SK-N-SH treated with all-trans-retinoic acid at 6 μM for 48 hours (cell line): ENCODE results near the gene ZNF124.
"Not testable (repeated sequence)": the region's sequence is repeated elsewhere in the genome, so short reads cannot be mapped to it uniquely, and the experiment has no call there.

ENCODE experiments used
- ATAC-seq: fragments of 200-7000 bp; cut with Tn5 transposase; 3 replicates; pipeline ENCODE4 v1.9.1; 2020; ENCODE audit warnings: mild to moderate bottlenecking, moderate library complexity
- ARNTL ChIP-seq: fragments of 450-650 bp; formaldehyde crosslinking; IDR thresholded peaks from 2 replicates; pipeline ENCODE4 v1.5.0; 2020; ENCODE audit warnings: low read depth, mild to moderate bottlenecking, moderate library complexity, borderline replicate concordance
- BACH2 ChIP-seq: fragments of 250-450 bp; sonication (Bioruptor Pico); IDR thresholded peaks from 2 replicates; pipeline ENCODE4 v1.9.0; 2021; ENCODE audit warnings: mild to moderate bottlenecking, borderline replicate concordance
- CSDC2 ChIP-seq: fragments of 250-450 bp; sonication (Bioruptor Pico); IDR thresholded peaks from 2 replicates; pipeline ENCODE4 v1.5.0; 2020; ENCODE audit warnings: mild to moderate bottlenecking, moderate library complexity
- ESRRG ChIP-seq: fragments of 250-450 bp; sonication (Bioruptor Pico); IDR thresholded peaks from 2 replicates; pipeline ENCODE4 v1.6.1; 2021; ENCODE audit warnings: mild to moderate bottlenecking
- ISL1 ChIP-seq: fragments of 250-450 bp; sonication (Bioruptor Pico); IDR thresholded peaks from 2 replicates; pipeline ENCODE4 v2.1.2; 2022; ENCODE audit warnings: mild to moderate bottlenecking, moderate library complexity
- OSR1 ChIP-seq: fragments of 250-450 bp; sonication (Bioruptor Pico); IDR thresholded peaks from 2 replicates; pipeline ENCODE4 v1.8.0; 2022; ENCODE audit warnings: moderate library complexity, mild to moderate bottlenecking, inconsistent platforms
- PPARA ChIP-seq: fragments of 250-450 bp; sonication (Bioruptor Pico); IDR thresholded peaks from 2 replicates; pipeline ENCODE4 v1.5.0; 2020; ENCODE audit warnings: mild to moderate bottlenecking, borderline replicate concordance
- RARB ChIP-seq: fragments of 250-450 bp; sonication (Bioruptor Pico); IDR thresholded peaks from 2 replicates; pipeline ENCODE4 v1.8.0; 2021; ENCODE audit warnings: mild to moderate bottlenecking, moderate library complexity
- SNAI2 ChIP-seq: fragments of 250-450 bp; sonication (Bioruptor Pico); IDR thresholded peaks from 2 replicates; pipeline ENCODE4 v1.5.0; 2020; ENCODE audit warnings: mild to moderate bottlenecking, moderate library complexity
- TCF4 ChIP-seq: fragments of 250-450 bp; sonication (Bioruptor Pico); IDR thresholded peaks from 2 replicates; pipeline ENCODE4 v1.8.0; 2021; ENCODE audit warnings: mild to moderate bottlenecking, moderate library complexity, borderline replicate concordance
- TOX ChIP-seq: fragments of 250-450 bp; sonication (Bioruptor Pico); IDR thresholded peaks from 2 replicates; pipeline ENCODE4 v1.8.0; 2021; ENCODE audit warnings: mild to moderate bottlenecking, moderate library complexity, borderline replicate concordance
- ZFP3 ChIP-seq: fragments of 250-450 bp; sonication (Bioruptor Pico); IDR thresholded peaks from 2 replicates; pipeline ENCODE4 v1.5.0; 2020; ENCODE audit warnings: mild to moderate bottlenecking, moderate library complexity
- ZFP30 ChIP-seq: fragments of 450-650 bp; formaldehyde crosslinking; IDR thresholded peaks from 2 replicates; pipeline ENCODE4 v1.5.0; 2022; ENCODE audit warnings: mild to moderate bottlenecking, moderate library complexity
- ZNF565 ChIP-seq: fragments of 450-650 bp; formaldehyde crosslinking; conservative IDR thresholded peaks from 2 replicates; pipeline ENCODE4 v1.5.0; 2020; ENCODE audit warnings: low read depth, mild to moderate bottlenecking, moderate library complexity
- ZNF70 ChIP-seq: fragments of 450-650 bp; formaldehyde crosslinking; IDR thresholded peaks from 2 replicates; pipeline ENCODE4 v1.5.0; 2020; ENCODE audit warnings: mild to moderate bottlenecking, moderate library complexity
- ZNF8 ChIP-seq: fragments of 450-650 bp; formaldehyde crosslinking; IDR thresholded peaks from 2 replicates; pipeline ENCODE4 v1.5.0; 2020; ENCODE audit warnings: mild to moderate bottlenecking, moderate library complexity
- TF ChIP-seq, protein P1 (sequence below): fragments of 250-450 bp; sonication (Bioruptor Pico); IDR thresholded peaks from 2 replicates; pipeline ENCODE4 v1.8.0; 2021; ENCODE audit warnings: low read depth, mild to moderate bottlenecking, moderate library complexity, borderline replicate concordance
- TF ChIP-seq, protein P2 (sequence below): fragments of 250-450 bp; sonication (Bioruptor Pico); IDR thresholded peaks from 2 replicates; pipeline ENCODE4 v1.5.1; 2021; ENCODE audit warnings: mild to moderate bottlenecking, moderate library complexity
- TF ChIP-seq, protein P3 (sequence below): fragments of 250-450 bp; sonication (Bioruptor Pico); IDR thresholded peaks from 2 replicates; pipeline ENCODE4 v1.5.0; 2020; ENCODE audit warnings: mild to moderate bottlenecking, moderate library complexity

Gene ZNF124

DNA sequence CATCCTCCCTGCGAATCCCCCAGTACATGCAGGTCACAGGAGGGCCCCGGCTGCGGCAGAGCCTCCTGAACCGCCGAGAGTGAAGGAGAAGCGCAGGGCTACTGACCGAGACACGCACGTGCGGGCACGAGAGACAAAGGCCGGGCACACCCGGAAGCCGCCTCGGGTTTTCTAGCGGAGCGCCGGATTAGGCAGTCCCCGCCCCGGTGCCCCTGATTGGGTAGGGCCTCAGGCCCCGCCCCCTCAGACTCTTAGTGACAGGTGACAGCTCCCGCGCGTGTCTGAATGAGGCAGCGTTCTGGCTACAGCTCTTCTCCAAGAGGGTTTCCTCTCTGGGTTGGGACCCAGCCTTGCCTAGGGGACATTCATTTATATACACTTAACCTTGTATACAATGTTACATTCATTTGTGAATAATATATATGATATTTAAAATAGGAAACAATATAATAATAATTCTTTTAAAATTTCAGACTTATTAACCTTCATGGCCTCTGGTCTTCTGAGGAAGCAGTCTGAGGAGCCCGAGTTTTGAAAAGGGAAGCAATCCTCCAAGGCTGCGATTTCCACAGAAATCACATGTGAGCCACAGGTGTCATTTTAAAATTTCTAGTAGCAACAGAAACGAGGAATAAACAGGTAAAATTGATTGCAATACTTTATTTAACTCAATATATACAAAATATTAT lies at the start of gene ZNF124:
Gene ZNF124, minus strand, starts transcription at position 146 of the 689 bp plus-strand sequence. Its CDS starts 143 bp downstream, at position 3.
- peak; percentile 98 for ATAC-seq

DNA sequence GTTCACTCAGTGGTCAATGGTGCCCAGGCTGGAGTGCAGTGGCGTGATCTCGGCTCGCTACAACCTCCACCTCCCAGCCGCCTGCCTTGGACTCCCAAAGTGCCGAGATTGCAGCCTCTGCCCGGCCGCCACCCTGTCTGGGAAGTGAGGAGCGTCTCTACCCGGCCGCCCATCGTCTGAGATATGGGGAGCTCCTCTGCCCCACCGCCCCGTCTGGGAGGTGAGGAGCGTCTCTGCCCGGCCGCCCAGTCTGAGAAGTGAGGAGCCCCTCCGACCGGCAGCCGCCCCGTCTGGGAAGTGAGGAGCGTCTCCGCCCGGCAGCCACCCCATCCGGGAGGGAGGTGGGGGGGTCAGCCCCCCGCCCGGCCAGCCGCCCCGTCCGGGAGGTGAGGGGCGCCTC lies 48.5 kb upstream of the ZNF124 start:
- not testable (repeated sequence) for ATAC-seq

DNA sequence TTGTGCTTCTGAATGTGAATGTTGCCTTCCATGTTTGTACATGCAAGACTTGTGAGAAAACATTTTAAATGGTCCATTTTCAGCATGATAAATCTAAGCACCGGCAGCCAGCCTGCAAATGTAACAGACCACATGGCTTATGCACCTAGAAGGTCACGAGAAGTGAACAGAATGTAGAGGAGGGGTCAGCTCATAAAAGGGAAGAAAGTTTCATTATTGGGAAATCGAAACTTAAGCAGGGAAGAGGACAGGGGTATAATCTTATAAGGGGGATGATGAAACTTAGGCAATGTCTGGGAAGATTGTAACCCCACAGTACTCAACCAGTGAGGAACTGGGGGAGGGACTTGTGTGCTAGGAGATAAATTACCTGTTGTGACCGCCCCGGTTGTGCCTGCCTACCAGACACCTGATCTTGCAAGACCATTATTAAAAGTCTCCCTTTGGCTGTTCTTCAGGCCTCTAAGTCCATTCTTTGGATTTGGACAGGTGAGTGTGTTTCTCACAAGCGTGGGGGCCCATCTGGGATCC lies 46.4 kb upstream of the ZNF124 start:
- no peak for ATAC-seq
- TF ChIP-seq ISL1 (no peak), ZNF8 (CRISPR knock-in tag) (no peak), TCF4 (CRISPR knock-in tag) (no peak)
- TF ChIP-seq, protein P1, sequence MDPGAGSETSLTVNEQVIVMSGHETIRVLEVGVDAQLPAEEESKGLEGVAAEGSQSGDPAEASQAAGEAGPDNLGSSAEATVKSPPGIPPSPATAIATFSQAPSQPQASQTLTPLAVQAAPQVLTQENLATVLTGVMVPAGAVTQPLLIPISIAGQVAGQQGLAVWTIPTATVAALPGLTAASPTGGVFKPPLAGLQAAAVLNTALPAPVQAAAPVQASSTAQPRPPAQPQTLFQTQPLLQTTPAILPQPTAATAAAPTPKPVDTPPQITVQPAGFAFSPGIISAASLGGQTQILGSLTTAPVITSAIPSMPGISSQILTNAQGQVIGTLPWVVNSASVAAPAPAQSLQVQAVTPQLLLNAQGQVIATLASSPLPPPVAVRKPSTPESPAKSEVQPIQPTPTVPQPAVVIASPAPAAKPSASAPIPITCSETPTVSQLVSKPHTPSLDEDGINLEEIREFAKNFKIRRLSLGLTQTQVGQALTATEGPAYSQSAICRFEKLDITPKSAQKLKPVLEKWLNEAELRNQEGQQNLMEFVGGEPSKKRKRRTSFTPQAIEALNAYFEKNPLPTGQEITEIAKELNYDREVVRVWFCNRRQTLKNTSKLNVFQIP (CRISPR knock-in tag), result no peak

DNA sequence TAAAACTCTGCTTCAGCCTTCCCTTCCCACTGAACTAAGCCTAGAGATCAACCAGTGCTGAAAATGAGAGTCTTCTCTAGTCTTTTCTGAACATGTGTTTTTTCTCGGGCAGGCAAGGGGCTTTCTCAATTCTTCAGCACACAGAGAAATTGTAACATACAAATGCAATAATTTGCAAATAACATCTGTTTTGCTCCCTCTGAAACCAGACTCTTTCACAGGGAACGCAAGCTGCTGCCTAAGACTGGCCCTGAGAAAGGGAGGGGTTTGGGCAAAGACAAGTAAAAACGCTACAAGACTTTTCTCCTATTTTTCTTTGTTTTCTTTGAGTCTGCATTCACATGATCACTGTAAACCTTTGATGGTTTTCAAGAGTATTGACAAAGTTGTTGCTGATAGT lies 44.4 kb upstream of the ZNF124 start:
- no peak for ATAC-seq
- no peak for TF ChIP-seq ESRRG (CRISPR knock-in tag)
- TF ChIP-seq, protein P2, sequence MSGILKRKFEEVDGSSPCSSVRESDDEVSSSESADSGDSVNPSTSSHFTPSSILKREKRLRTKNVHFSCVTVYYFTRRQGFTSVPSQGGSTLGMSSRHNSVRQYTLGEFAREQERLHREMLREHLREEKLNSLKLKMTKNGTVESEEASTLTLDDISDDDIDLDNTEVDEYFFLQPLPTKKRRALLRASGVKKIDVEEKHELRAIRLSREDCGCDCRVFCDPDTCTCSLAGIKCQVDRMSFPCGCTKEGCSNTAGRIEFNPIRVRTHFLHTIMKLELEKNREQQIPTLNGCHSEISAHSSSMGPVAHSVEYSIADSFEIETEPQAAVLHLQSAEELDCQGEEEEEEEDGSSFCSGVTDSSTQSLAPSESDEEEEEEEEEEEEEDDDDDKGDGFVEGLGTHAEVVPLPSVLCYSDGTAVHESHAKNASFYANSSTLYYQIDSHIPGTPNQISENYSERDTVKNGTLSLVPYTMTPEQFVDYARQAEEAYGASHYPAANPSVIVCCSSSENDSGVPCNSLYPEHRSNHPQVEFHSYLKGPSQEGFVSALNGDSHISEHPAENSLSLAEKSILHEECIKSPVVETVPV, result no peak
- no peak for TF ChIP-seq ARNTL (CRISPR knock-in tag)
- TF ChIP-seq SNAI2 (CRISPR knock-in tag), result no peak
- no peak for TF ChIP-seq PPARA
- TF ChIP-seq TOX, result no peak
- TF ChIP-seq CSDC2 (CRISPR knock-in tag), result no peak
- no peak for TF ChIP-seq BACH2 (CRISPR knock-in tag)
- TF ChIP-seq ZNF8 (CRISPR knock-in tag), result no peak
- TF ChIP-seq, all 23 proteins: peak for 0

DNA sequence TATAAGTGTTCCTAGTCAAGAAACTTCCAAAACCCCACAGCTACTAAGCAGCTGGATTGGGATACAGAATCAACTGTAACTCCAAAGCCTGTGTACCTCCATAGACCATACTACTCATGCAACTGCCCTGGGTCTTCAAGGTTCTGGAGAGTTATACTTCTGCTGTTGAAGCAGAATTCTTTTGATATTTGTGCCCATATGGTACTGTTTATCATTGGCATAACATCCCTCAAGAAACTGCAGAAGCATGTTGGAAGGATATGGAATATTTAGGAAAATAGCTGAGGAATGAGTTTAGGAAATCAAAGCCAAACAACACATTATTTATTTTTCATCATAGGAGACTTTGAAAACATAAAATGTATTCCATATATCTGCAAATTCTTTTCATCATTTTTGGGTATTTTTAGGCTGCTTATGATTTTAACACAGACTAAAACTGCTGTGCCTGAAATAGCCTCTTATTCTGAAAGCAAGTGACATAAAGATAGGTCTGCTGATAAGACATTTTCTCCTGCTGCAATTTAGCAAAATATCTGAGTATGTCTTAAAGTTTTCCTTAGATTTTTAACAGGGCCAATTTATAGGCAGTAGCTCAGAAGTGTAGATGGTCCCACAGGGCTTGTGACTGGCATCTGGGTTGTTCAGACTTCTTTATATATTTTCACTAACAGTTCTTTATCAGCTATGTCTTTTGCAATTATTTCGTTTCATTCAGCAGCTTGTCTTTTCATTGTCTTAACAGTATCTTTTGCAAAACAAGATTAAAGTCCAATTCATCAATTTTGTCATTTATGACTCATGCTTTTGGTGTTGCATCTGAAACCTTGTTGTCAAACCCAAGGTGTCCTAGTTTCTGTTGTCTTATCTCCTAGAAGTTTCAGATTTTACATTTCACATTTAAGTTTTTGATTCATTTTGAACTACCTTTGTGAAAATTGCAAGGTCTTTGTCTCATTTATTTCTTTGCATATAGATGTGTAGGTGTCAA lies 41.1 kb upstream of the ZNF124 start:
- no peak for ATAC-seq
- TF ChIP-seq ZFP30 (CRISPR knock-in tag), result no peak
- TF ChIP-seq, protein P2, result no peak
- TF ChIP-seq CSDC2 (CRISPR knock-in tag), result no peak

DNA sequence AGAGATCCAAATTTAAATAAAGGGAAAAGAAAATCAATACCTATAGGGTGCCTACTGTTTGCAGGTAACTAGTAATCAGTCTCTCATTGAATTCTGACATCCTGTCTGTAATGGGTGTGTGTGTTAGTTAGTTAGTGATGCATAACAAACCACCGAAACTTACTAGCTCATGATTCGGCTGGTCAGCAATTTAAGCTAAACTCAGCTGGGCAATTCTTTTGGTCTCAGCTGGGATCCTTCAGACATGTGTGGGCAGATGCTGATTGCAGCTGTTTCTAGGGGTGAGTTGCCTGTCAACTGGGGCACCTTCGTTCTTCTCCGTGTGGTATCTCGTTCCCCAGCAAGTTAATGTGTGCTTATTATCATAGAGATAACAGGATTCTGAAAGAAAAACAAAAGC lies 40.2 kb upstream of the ZNF124 start:
- ATAC-seq, result no peak
- TF ChIP-seq, protein P3, sequence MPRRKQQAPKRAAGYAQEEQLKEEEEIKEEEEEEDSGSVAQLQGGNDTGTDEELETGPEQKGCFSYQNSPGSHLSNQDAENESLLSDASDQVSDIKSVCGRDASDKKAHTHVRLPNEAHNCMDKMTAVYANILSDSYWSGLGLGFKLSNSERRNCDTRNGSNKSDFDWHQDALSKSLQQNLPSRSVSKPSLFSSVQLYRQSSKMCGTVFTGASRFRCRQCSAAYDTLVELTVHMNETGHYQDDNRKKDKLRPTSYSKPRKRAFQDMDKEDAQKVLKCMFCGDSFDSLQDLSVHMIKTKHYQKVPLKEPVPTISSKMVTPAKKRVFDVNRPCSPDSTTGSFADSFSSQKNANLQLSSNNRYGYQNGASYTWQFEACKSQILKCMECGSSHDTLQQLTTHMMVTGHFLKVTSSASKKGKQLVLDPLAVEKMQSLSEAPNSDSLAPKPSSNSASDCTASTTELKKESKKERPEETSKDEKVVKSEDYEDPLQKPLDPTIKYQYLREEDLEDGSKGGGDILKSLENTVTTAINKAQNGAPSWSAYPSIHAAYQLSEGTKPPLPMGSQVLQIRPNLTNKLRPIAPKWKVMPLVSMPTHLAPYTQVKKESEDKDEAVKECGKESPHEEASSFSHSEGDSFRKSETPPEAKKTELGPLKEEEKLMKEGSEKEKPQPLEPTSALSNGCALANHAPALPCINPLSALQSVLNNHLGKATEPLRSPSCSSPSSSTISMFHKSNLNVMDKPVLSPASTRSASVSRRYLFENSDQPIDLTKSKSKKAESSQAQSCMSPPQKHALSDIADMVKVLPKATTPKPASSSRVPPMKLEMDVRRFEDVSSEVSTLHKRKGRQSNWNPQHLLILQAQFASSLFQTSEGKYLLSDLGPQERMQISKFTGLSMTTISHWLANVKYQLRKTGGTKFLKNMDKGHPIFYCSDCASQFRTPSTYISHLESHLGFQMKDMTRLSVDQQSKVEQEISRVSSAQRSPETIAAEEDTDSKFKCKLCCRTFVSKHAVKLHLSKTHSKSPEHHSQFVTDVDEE (CRISPR knock-in tag), result no peak
- no peak for TF ChIP-seq SNAI2 (CRISPR knock-in tag)
- TF ChIP-seq ZFP30 (CRISPR knock-in tag), result no peak
- no peak for TF ChIP-seq ZFP3 (CRISPR knock-in tag)
- no peak for TF ChIP-seq TOX
- no peak for TF ChIP-seq ZNF70 (CRISPR knock-in tag)
- TF ChIP-seq, protein P1 (CRISPR knock-in tag), result no peak
- no peak for TF ChIP-seq RARB (CRISPR knock-in tag)
- no peak for TF ChIP-seq OSR1
- no peak for TF ChIP-seq CSDC2 (CRISPR knock-in tag)
- TF ChIP-seq ZNF565, result no peak
- no peak for TF ChIP-seq BACH2 (CRISPR knock-in tag)
- TF ChIP-seq PPARA, result no peak
- no peak for TF ChIP-seq ESRRG (CRISPR knock-in tag)
- TF ChIP-seq ARNTL (CRISPR knock-in tag), result no peak
- no peak for TF ChIP-seq ISL1
